B cell (primary cell): ENCODE data around the gene COX20. TPM values are rescaled to one million over a fixed set of nuclear protein-coding genes. Genes with fewer than 3 reads are reported as not detected.
A peak's percentile ranks its signal among the peaks of the same experiment; 100 is the strongest.

ENCODE experiments used
- ATAC-seq: fragments of 200-7000 bp; cut with Tn5 transposase; one replicate; pipeline ENCODE4 v1.10.0; 2021; ENCODE audit warnings: low read depth, mild to moderate bottlenecking, moderate number of reproducible peaks, moderate library complexity
- CTCF ChIA-PET: fragments of 350-600 bp; sonication (Branson Sonifier 250); formaldehyde crosslinking; loops from one replicate; lab custom pipeline; 2021; ENCODE audit warnings: antibody characterized with exemption, inconsistent platforms; lab: Charles Lee
- POLR2A ChIA-PET: fragments of 350-600 bp; sonication (Branson Sonifier 250); formaldehyde crosslinking; loops from one replicate; lab custom pipeline; 2021; ENCODE audit warnings: antibody characterized with exemption; lab: Charles Lee
- DNase-seq: peaks from one replicate; pipeline ENCODE4 v3.0.0; 2013
- H2AFZ ChIP-seq: 2 replicates; pipeline ENCODE4 v1.6.1; 2012; ENCODE audit warnings: mild to moderate bottlenecking, low read depth, low read length; ENCODE audit not compliant: insufficient read depth, poor library complexity, severe bottlenecking
- H3K27ac ChIP-seq, 2 donors: 1 replicate in 1 of 2; 2 replicates in 1 of 2; pipeline ENCODE4 v1.5.1; 2012 to 2013; ENCODE audit warnings: low read length in 2 of 2, mild to moderate bottlenecking in 2 of 2, moderate library complexity in 1 of 2
- H3K27me3 ChIP-seq, 4 experiments: fragments of 200-600 bp in 1 of 4; sonication (generic) in 1 of 4; replicated peaks in 1 of 4; 1 replicate in 2 of 4; 2 replicates in 2 of 4; pipeline versions ENCODE4 v1.6.1 to v1.7.0; 2013 to 2016; ENCODE audit warnings: low read length in 3 of 4, mild to moderate bottlenecking in 2 of 4, mixed read lengths in 1 of 4, moderate library complexity in 1 of 4; ENCODE audit not compliant: insufficient read depth in 4 of 4, control insufficient read depth in 3 of 4; ENCODE audit errors: control extremely low read depth in 1 of 4
- H3K36me3 ChIP-seq, 2 experiments: replicated peaks in 1 of 2; 1 replicate in 1 of 2; 2 replicates in 1 of 2; pipeline versions ENCODE4 v1.6.1 to v1.7.1; 2013; ENCODE audit warnings: low read length in 1 of 2; ENCODE audit not compliant: insufficient read depth in 2 of 2, control insufficient read depth in 1 of 2; ENCODE audit errors: control extremely low read depth in 1 of 2, extremely low read depth in 1 of 2
- H3K4me1 ChIP-seq, 2 donors: fragments of 200-600 bp in 1 of 2; sonication (generic) in 1 of 2; 1 replicate in 1 of 2; 2 replicates in 1 of 2; pipeline versions ENCODE4 v1.5.1 to v1.6.1; 2013 to 2017; ENCODE audit warnings: low read length in 2 of 2; ENCODE audit not compliant: control insufficient read depth in 2 of 2, insufficient read depth in 2 of 2
- H3K4me2 ChIP-seq: replicated peaks from 2 replicates; pipeline ENCODE3; 2012; ENCODE audit warnings: mild to moderate bottlenecking, low read depth, low read length; ENCODE audit not compliant: poor library complexity, severe bottlenecking
- H3K4me3 ChIP-seq, 5 experiments: fragments of 200-600 bp in 1 of 5; sonication (generic) in 1 of 5; 1 replicate in 3 of 5; 2 replicates in 2 of 5; pipeline versions ENCODE4 v1.5.1 to v1.7.0; 2011 to 2016; ENCODE audit warnings: low read length in 4 of 5, mild to moderate bottlenecking in 4 of 5, low read depth in 2 of 5, control low read depth in 1 of 5, moderate library complexity in 1 of 5; ENCODE audit not compliant: insufficient read depth in 1 of 5; ENCODE audit errors: control extremely low read depth in 1 of 5, extremely low read depth in 1 of 5
- H3K79me2 ChIP-seq: fragments of 200-600 bp; sonication (generic); one replicate; pipeline ENCODE4 v1.6.0; 2016; ENCODE audit warnings: low read length; ENCODE audit not compliant: control insufficient read depth, insufficient read depth
- H3K9ac ChIP-seq: fragments of 200-600 bp; sonication (generic); 2 replicates; pipeline ENCODE4 v1.6.1; 2017; ENCODE audit warnings: mild to moderate bottlenecking, low read length, moderate library complexity
- H3K9me3 ChIP-seq, 3 donors: one replicate each; pipeline versions ENCODE4 v1.6.1 to v1.7.1; 2013; ENCODE audit warnings: low read length in 2 of 3; ENCODE audit not compliant: control insufficient read depth in 2 of 3, insufficient read depth in 1 of 3; ENCODE audit errors: control extremely low read depth in 1 of 3
- H4K20me1 ChIP-seq: 2 replicates; pipeline ENCODE4 v1.6.0; 2012; ENCODE audit warnings: mild to moderate bottlenecking, low read length; ENCODE audit not compliant: insufficient read depth, control insufficient read depth, poor library complexity, severe bottlenecking
- H3K27ac Mint-ChIP-seq: one replicate; pipeline ENCODE4 v1.8.0; 2021; ENCODE audit warnings: mixed read lengths
- H3K27me3 Mint-ChIP-seq: one replicate; pipeline ENCODE4 v1.8.0; 2021; ENCODE audit warnings: mixed read lengths
- H3K4me1 Mint-ChIP-seq: one replicate; pipeline ENCODE4 v1.8.0; 2021; ENCODE audit warnings: mixed read lengths
- H3K4me3 Mint-ChIP-seq: one replicate; pipeline ENCODE4 v1.8.0; 2021; ENCODE audit warnings: mixed read lengths
- H3K9me3 Mint-ChIP-seq: one replicate; pipeline ENCODE4 v1.8.0; 2022; ENCODE audit warnings: mixed read lengths; ENCODE audit not compliant: insufficient read depth
- EZH2 ChIP-seq: IDR thresholded peaks from 2 replicates; pipeline ENCODE4 v1.6.1; 2012; ENCODE audit warnings: borderline replicate concordance, low read depth, mild to moderate bottlenecking, moderate library complexity, low read length; ENCODE audit not compliant: insufficient read depth, poor library complexity, severe bottlenecking
- WGBS: methylation state at CpG from one replicate; pipeline ENCODE4 v1.1.5; 2013; ENCODE audit warnings: missing lambda C conversion rate; ENCODE audit not compliant: insufficient coverage; 5-methylcytosine and 5-hydroxymethylcytosine counted together
- intact Hi-C: fragments of 100-400 bp; cut with micrococcal nuclease; formaldehyde crosslinking; loops from one replicate; pipeline ENCODE4 v1.10.0; 2022
- polyA plus RNA-seq: library from polyadenylated mRNA; depleted of rRNA; stranded (reverse); fragments of >200 nt; gene quantifications from 2 replicates; pipeline ENCODE4 v1.2.3, GENCODE V29; 2012
- total RNA-seq, 2 donors: library from RNA; stranded (reverse); fragments of 120-200 nt in 1 of 2; gene quantifications; 1 replicate in 1 of 2; 2 replicates in 1 of 2; pipeline versions ENCODE4 v1.2.3 to v1.2.4, GENCODE V29; 2013 to 2022
- TF ChIP-seq, protein P1 (sequence below): fragments of 200-600 bp; IDR thresholded peaks from one replicate; pipeline ENCODE4 v1.8.0; 2022; ENCODE audit warnings: antibody characterized with exemption, mild to moderate bottlenecking

The COX20 gene
- total and polyA plus RNA-seq, 2 donors (not counting 1 experiment from before 2014, with no cell fraction given): 24.7 to 35.7 TPM

GRCh38 chr1:244850099-244850852 lies 14.8 kb downstream of the COX20 start:
- Histone ChIP-seq H3K4me3 (no peak overlapping the region), H3K27me3 (no peaks in the 10 kb centered on the region), H4K20me1 (peaks cover 6% of the 10 kb centered on the region), H3K4me2 (no peak overlapping the region), H3K27ac (peak overlapping the region in 1 of 2 donors; percentile 9), H3K36me3 (peaks cover 21 to 68% of the 10 kb centered on the region in 2 experiments), H3K79me2 (peaks cover 55% of the 10 kb centered on the region), H2AFZ (no peak overlapping the region), H3K4me1 (peaks cover 10 to 21% of the 10 kb centered on the region in 2 donors), H3K9ac (no peak overlapping the region), H3K9me3 (no peaks in the 10 kb centered on the region)
- Mint-ChIP-seq H3K27me3 (no peaks in the 10 kb centered on the region), H3K4me1 (peaks cover 22% of the 10 kb centered on the region), H3K4me3 (no peak overlapping the region), H3K9me3 (no peaks in the 10 kb centered on the region), H3K27ac (no peak overlapping the region)
- ATAC-seq: no peak
- ChIA-PET POLR2A (interaction anchor here (0.9 kb wide), 1 partner anchor 15 kb away, joined by 3 read pairs; the partner anchor contains the start of gene COX20), CTCF (interaction anchor here (0.7 to 1.9 kb wide), 9 partner anchors 11 to 527 kb away, joined by 3 to 9 read pairs (median 3); partner anchors contain the start of genes COX20 and HNRNPU)
- intact Hi-C loops: no loop called here
- TF ChIP-seq, protein P1, sequence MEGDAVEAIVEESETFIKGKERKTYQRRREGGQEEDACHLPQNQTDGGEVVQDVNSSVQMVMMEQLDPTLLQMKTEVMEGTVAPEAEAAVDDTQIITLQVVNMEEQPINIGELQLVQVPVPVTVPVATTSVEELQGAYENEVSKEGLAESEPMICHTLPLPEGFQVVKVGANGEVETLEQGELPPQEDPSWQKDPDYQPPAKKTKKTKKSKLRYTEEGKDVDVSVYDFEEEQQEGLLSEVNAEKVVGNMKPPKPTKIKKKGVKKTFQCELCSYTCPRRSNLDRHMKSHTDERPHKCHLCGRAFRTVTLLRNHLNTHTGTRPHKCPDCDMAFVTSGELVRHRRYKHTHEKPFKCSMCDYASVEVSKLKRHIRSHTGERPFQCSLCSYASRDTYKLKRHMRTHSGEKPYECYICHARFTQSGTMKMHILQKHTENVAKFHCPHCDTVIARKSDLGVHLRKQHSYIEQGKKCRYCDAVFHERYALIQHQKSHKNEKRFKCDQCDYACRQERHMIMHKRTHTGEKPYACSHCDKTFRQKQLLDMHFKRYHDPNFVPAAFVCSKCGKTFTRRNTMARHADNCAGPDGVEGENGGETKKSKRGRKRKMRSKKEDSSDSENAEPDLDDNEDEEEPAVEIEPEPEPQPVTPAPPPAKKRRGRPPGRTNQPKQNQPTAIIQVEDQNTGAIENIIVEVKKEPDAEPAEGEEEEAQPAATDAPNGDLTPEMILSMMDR: no peak
- TF ChIP-seq EZH2: no peak
- no CpG with 5 or more reads among the region's 3 CpGs for WGBS
- DNase-seq: no peak

GRCh38 chr1:244850896-244851295 lies 15.4 kb downstream of the COX20 start:
- CTCF ChIA-PET: interaction anchor here (0.7 to 1.9 kb wide), 6 partner anchors 11 to 528 kb away, joined by 3 to 9 read pairs (median 4); partner anchors contain the start of gene COX20
- Histone ChIP-seq H4K20me1 (peaks cover 6% of the 10 kb centered on the region), H3K36me3 (peaks cover 20 to 68% of the 10 kb centered on the region in 2 experiments), H3K79me2 (peaks cover 59% of the 10 kb centered on the region), H3K9ac (no peak overlapping the region), H2AFZ (no peak overlapping the region), H3K4me1 (peaks cover 15 to 27% of the 10 kb centered on the region in 2 donors), H3K27ac (peak overlapping the region in 1 of 2 donors; percentile 9), H3K4me2 (no peak overlapping the region), H3K4me3 (no peak overlapping the region), H3K27me3 (no peaks in the 10 kb centered on the region), H3K9me3 (no peaks in the 10 kb centered on the region)
- POLR2A ChIA-PET: no interaction called here
- no peak for ATAC-seq
- Mint-ChIP-seq H3K4me3 (no peak overlapping the region), H3K27me3 (no peaks in the 10 kb centered on the region), H3K27ac (no peak overlapping the region), H3K9me3 (no peaks in the 10 kb centered on the region), H3K4me1 (peaks cover 27% of the 10 kb centered on the region)
- no peak for DNase-seq
- intact Hi-C loops: no loop called here
- WGBS: no CpG with 5 or more reads among the region's 2 CpGs
- TF ChIP-seq, protein P1: no peak
- no peak for TF ChIP-seq EZH2
